ENCODE results near the gene RND2.

Gene RND2

DNA sequence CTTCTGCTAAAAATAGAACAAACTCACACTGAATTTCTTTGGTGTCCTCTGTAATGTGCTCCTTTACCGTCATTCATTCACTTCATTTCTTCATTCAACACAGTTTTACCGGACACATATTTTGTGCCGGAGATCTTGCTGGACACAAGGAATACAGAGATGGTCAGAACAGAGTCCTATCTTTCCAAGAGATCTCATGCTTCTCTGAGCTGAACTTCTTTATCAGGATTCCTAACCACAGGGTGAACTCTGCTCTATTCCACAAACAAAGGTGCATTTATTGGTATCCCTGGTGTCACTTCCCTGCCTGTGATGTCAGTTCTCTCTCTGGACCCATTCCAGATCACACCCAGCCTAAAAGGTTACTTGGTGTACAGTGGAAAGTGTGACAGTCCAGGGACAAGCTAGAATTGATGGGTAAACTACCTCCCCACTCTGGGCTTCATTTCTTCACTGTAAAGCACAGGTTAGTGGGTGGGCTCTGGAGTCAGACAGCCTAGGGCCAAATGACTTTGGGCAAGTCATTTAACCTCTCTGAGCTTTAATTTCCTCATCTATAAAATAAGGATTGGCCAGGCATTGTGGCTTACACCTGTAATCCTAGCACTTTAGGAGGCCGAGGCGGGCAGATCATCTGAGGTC is 14.2 kb upstream of the RND2 start:
- H3K4me3 ChIP-seq (ENCODE audit: low read depth, low read length), result no peak overlapping the region
- TF ChIP-seq CTCF (IDR thresholded peaks at IDR 0.05; ENCODE audit: borderline replicate concordance, insufficient read depth, low read depth, low read length), result no peak

DNA sequence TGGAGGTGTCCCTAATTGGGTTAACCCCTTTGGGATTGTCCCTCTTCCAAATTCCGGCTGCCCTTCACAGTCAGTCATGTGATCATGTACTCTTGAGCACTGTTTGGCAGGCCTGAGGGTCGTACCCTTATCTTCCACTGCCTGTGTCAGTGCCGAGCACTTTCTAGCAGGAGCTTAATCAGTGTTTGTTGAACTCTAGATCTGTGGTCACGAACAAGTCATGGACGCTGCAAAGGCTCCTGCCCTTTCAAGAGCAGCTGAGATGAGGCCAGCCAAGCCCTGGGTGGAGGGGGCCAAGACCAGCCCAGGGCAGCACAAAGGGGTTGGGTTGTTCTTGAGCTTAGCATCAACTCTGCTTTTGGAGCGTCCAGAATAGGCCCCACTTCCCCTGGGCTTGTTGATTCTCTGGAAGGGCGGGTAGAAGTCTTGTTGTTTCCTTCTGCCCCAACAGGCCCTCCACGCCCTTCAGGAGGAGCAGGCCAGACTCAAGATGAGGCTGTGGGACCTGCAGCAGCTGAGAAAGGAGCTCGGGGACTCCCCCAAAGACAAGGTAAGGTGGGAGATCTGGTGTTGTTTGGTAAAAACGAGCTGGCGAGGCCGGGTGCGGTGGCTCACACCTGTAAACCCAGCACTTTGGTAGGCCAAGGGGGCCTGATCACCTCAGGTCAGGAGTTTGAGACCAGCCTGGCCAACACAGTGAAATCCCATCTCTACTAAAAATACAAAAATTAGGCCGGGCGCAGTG is 13.1 kb upstream of the RND2 start:
- H3K4me3 ChIP-seq (ENCODE audit: low read depth, low read length), result no peak overlapping the region
- no peak for TF ChIP-seq CTCF (IDR thresholded peaks at IDR 0.05; ENCODE audit: borderline replicate concordance, insufficient read depth, low read depth, low read length)

GRCh38 chr17:43013296-43013695 is 11.7 kb upstream of the RND2 start:
- TF ChIP-seq CTCF (IDR thresholded peaks at IDR 0.05; ENCODE audit: borderline replicate concordance, insufficient read depth, low read depth, low read length), result no peak
- no peak overlapping the region for H3K4me3 ChIP-seq (ENCODE audit: low read depth, low read length)

DNA sequence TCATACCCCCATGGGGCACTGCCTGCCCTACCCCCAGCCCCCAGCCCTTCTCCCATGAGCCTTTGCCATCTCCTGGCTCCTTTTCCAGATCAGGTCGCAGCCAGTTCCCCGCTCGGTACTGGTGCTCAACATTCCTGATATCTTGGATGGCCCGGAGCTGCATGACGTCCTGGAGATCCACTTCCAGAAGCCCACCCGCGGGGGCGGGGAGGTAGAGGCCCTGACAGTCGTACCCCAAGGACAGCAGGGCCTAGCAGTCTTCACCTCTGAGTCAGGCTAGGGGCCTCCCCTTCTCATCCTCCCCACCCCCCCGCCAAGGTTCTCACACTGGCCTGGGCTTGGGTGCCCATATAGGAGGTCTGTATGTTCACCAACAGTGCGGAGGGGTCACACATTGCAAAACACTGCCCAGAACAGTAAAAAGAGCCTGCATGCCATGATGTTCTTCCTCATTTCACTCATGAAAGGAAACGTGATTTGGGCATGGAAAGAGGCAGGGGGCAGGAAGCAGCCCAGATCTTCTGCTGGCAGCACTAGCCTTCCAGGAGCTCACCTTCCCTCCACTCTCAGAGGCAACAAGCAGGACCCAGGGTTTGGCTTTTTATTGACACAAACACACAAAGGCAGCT is 10.9 kb upstream of the RND2 start:
- no peak for TF ChIP-seq CTCF (IDR thresholded peaks at IDR 0.05; ENCODE audit: borderline replicate concordance, insufficient read depth, low read depth, low read length)
- H3K4me3 ChIP-seq (ENCODE audit: low read depth, low read length), result no peak overlapping the region

GRCh38 chr17:43014649-43015542 is 10.1 kb upstream of the RND2 start:
- no peak overlapping the region for H3K4me3 ChIP-seq (ENCODE audit: low read depth, low read length)
- no peak for TF ChIP-seq CTCF (IDR thresholded peaks at IDR 0.05; ENCODE audit: borderline replicate concordance, insufficient read depth, low read depth, low read length)

DNA sequence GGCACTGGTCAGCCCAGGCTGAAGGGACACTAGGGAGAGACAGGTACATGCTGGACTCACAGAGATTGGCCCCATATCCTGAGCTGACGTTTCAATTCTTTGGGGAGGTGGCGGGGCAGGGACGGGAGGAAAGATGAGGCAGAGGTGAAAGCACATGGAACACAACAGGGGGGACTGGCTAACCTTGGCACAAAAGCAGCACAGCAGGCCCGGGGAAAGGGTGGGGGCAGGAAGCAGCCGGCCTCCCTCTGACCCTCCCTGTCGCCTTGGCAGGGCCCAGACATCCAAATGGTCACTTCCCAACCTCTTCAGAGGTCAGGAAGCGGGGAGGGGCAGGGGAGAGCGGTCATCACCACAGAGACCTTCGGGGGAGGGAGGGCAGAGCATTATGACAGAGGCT is 9.5 kb upstream of the RND2 start:
- H3K4me3 ChIP-seq (ENCODE audit: low read depth, low read length), result no peak overlapping the region
- TF ChIP-seq CTCF (IDR thresholded peaks at IDR 0.05; ENCODE audit: borderline replicate concordance, insufficient read depth, low read depth, low read length), result no peak
